Measurements from ENCODE around the gene RBM48.

Gene RBM48

DNA sequence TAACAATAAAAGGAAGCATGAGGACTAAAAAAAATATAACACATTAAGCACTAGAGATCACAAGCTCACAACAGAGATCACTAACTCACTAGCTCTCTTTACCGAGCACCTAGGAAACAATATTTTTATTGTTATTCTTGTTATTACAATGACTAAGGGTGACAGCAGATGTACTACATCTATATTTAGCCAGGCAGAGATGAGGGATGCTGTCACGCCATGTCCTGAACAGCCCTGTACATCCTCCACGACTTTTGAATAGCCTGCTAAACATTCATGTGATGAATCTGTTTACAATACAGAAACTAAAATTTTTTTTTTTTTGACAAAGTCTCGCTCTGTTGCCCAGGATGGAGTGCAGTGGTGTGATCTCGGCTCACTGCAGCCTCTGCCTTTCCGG, 38.9 kb downstream of the RBM48 start:
- Histone ChIP-seq H3K36me3 (ENCODE audit: control insufficient read depth in 5 of 5, insufficient read depth in 5 of 5, low read length in 5 of 5) (peaks cover 45 to 75% (median 51%) of the 10 kb centered on the region in 5 donors), H3K4me3 (ENCODE audit: low read depth in 1 of 5, low read length in 5 of 5) (no peak overlapping the region), H3K27me3 (ENCODE audit: control insufficient read depth in 5 of 5, insufficient read depth in 4 of 5, low read length in 5 of 5) (no peaks in the 10 kb centered on the region), H3K4me1 (ENCODE audit: control insufficient read depth in 5 of 5, insufficient read depth in 5 of 5, low read length in 5 of 5) (peaks cover 0 to 8% (median 6%) of the 10 kb centered on the region in 5 donors), H3K9ac (ENCODE audit: low read length in 5 of 5) (no peak overlapping the region), H3K27ac (ENCODE audit: low read depth, low read length) (no peak overlapping the region), H3K9me3 (ENCODE audit: control insufficient read depth in 5 of 5, low read length in 5 of 5) (no peaks in the 10 kb centered on the region)

DNA sequence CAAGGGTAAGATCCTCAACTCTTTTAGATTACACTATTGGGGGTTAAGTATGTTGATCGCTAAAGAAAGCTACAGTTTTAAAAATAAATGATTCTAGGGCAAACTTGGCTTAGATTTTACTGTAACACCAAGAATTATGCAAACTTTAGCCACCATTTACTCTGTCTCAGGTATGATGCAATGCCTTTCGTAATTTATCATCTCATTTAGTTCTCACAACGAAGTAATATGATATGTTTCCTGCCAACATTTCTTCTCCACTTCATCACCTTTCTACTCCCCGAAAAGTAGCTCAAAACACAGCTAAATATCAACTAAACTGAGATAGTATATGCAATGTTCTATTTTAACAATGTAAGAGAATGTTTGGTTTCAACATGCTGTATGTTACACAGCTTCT, 40.5 kb downstream of the RBM48 start:
- H3K9me3 ChIP-seq (ENCODE audit: control insufficient read depth in 5 of 5, low read length in 5 of 5) = no peaks in the 10 kb centered on the region
- H3K27ac ChIP-seq (ENCODE audit: low read depth, low read length) = no peak overlapping the region
- no peaks in the 10 kb centered on the region for H3K27me3 ChIP-seq (ENCODE audit: control insufficient read depth in 5 of 5, insufficient read depth in 4 of 5, low read length in 5 of 5)
- H3K4me1 ChIP-seq (ENCODE audit: control insufficient read depth in 5 of 5, insufficient read depth in 5 of 5, low read length in 5 of 5) = peaks cover 0 to 8% (median 6%) of the 10 kb centered on the region in 5 donors
- H3K9ac ChIP-seq (ENCODE audit: low read length in 5 of 5) = peak overlapping the region in 1 of 5 donors; percentile 6
- H3K4me3 ChIP-seq (ENCODE audit: low read depth in 1 of 5, low read length in 5 of 5) = no peak overlapping the region
- H3K36me3 ChIP-seq (ENCODE audit: control insufficient read depth in 5 of 5, insufficient read depth in 5 of 5, low read length in 5 of 5) = peaks cover 33 to 70% (median 48%) of the 10 kb centered on the region in 5 donors

- peaks cover 53 to 77% (median 59%) of the 10 kb centered on the region in 5 donors for H3K36me3 ChIP-seq (ENCODE audit: control insufficient read depth in 5 of 5, insufficient read depth in 5 of 5, low read length in 5 of 5)
- no peaks in the 10 kb centered on the region for H3K9me3 ChIP-seq (ENCODE audit: control insufficient read depth in 5 of 5, low read length in 5 of 5)
- H3K27ac ChIP-seq (ENCODE audit: low read depth, low read length) = no peak overlapping the region
- H3K4me3 ChIP-seq (ENCODE audit: low read depth in 1 of 5, low read length in 5 of 5) = no peak overlapping the region
- H3K27me3 ChIP-seq (ENCODE audit: control insufficient read depth in 5 of 5, insufficient read depth in 4 of 5, low read length in 5 of 5) = no peaks in the 10 kb centered on the region
- no peak overlapping the region for H3K9ac ChIP-seq (ENCODE audit: low read length in 5 of 5)
- peaks cover 0 to under 1% (median 0%) of the 10 kb centered on the region in 5 donors for H3K4me1 ChIP-seq (ENCODE audit: control insufficient read depth in 5 of 5, insufficient read depth in 5 of 5, low read length in 5 of 5)
Observed at GRCh38 chr7:92576296-92576695, 47.7 kb downstream of the RBM48 start.

DNA sequence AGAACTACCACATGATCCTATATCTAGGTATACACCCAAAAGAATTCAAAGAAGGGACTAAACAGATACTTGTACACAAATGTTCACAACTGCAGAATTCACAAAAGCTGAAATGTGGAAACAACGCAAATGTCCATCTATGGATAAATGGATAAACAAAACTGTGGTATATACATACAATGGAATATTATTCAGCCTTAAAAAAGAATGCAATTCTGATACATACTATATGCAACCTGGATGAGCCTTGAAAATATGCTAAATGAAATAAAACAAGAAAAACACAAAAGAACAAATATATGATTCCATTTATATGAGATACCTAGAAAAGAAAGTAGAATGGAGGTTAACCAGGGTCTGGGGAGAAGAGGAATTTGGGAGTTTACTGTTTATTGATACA, 54.4 kb downstream of the RBM48 start:
- Histone ChIP-seq H3K9ac (ENCODE audit: low read length in 5 of 5) (no peak overlapping the region), H3K27me3 (ENCODE audit: control insufficient read depth in 5 of 5, insufficient read depth in 4 of 5, low read length in 5 of 5) (no peaks in the 10 kb centered on the region), H3K4me3 (ENCODE audit: low read depth in 1 of 5, low read length in 5 of 5) (no peak overlapping the region), H3K4me1 (ENCODE audit: control insufficient read depth in 5 of 5, insufficient read depth in 5 of 5, low read length in 5 of 5) (peaks cover 0 to 17% (median 6%) of the 10 kb centered on the region in 5 donors), H3K36me3 (ENCODE audit: control insufficient read depth in 5 of 5, insufficient read depth in 5 of 5, low read length in 5 of 5) (peaks cover 15 to 31% (median 20%) of the 10 kb centered on the region in 5 donors), H3K27ac (ENCODE audit: low read depth, low read length) (no peak overlapping the region), H3K9me3 (ENCODE audit: control insufficient read depth in 5 of 5, low read length in 5 of 5) (no peaks in the 10 kb centered on the region)

GRCh38 chr7:92584953-92585352, 56.4 kb downstream of the RBM48 start:
- Histone ChIP-seq H3K27me3 (ENCODE audit: control insufficient read depth in 5 of 5, insufficient read depth in 4 of 5, low read length in 5 of 5) (no peaks in the 10 kb centered on the region), H3K27ac (ENCODE audit: low read depth, low read length) (no peak overlapping the region), H3K36me3 (ENCODE audit: control insufficient read depth in 5 of 5, insufficient read depth in 5 of 5, low read length in 5 of 5) (peaks cover 4 to 13% (median 6%) of the 10 kb centered on the region in 5 donors), H3K4me1 (ENCODE audit: control insufficient read depth in 5 of 5, insufficient read depth in 5 of 5, low read length in 5 of 5) (peaks cover 0 to 34% (median 23%) of the 10 kb centered on the region in 5 donors), H3K9me3 (ENCODE audit: control insufficient read depth in 5 of 5, low read length in 5 of 5) (no peaks in the 10 kb centered on the region), H3K9ac (ENCODE audit: low read length in 5 of 5) (no peak overlapping the region), H3K4me3 (ENCODE audit: low read depth in 1 of 5, low read length in 5 of 5) (no peak overlapping the region)

- H3K9me3 ChIP-seq (ENCODE audit: control insufficient read depth in 5 of 5, low read length in 5 of 5) = no peaks in the 10 kb centered on the region
- no peaks in the 10 kb centered on the region for H3K36me3 ChIP-seq (ENCODE audit: control insufficient read depth in 5 of 5, insufficient read depth in 5 of 5, low read length in 5 of 5)
- no peak overlapping the region for H3K27ac ChIP-seq (ENCODE audit: low read depth, low read length)
- H3K4me1 ChIP-seq (ENCODE audit: control insufficient read depth in 5 of 5, insufficient read depth in 5 of 5, low read length in 5 of 5) = peaks cover 0 to 41% (median 30%) of the 10 kb centered on the region in 5 donors
- H3K9ac ChIP-seq (ENCODE audit: low read length in 5 of 5) = no peak overlapping the region
- H3K4me3 ChIP-seq (ENCODE audit: low read depth in 1 of 5, low read length in 5 of 5) = no peak overlapping the region
- no peaks in the 10 kb centered on the region for H3K27me3 ChIP-seq (ENCODE audit: control insufficient read depth in 5 of 5, insufficient read depth in 4 of 5, low read length in 5 of 5)
Observed at GRCh38 chr7:92586403-92586802, 57.8 kb downstream of the RBM48 start.

GRCh38 chr7:92586841-92587240, 58.2 kb downstream of the RBM48 start:
- Histone ChIP-seq H3K4me3 (ENCODE audit: low read depth in 1 of 5, low read length in 5 of 5) (no peak overlapping the region), H3K27me3 (ENCODE audit: control insufficient read depth in 5 of 5, insufficient read depth in 4 of 5, low read length in 5 of 5) (no peaks in the 10 kb centered on the region), H3K27ac (ENCODE audit: low read depth, low read length) (no peak overlapping the region), H3K4me1 (ENCODE audit: control insufficient read depth in 5 of 5, insufficient read depth in 5 of 5, low read length in 5 of 5) (peaks cover 0 to 39% (median 30%) of the 10 kb centered on the region in 5 donors), H3K9me3 (ENCODE audit: control insufficient read depth in 5 of 5, low read length in 5 of 5) (no peaks in the 10 kb centered on the region), H3K36me3 (ENCODE audit: control insufficient read depth in 5 of 5, insufficient read depth in 5 of 5, low read length in 5 of 5) (no peaks in the 10 kb centered on the region), H3K9ac (ENCODE audit: low read length in 5 of 5) (no peak overlapping the region)

Measured in subcutaneous abdominal adipose tissue (tissue), 5 donors.